ENCODE data around the gene SH2B3.
"Not testable (repeated sequence)": the region's sequence is repeated elsewhere in the genome, so short reads cannot be mapped to it uniquely, and the experiment has no call there.

The SH2B3 gene

DNA sequence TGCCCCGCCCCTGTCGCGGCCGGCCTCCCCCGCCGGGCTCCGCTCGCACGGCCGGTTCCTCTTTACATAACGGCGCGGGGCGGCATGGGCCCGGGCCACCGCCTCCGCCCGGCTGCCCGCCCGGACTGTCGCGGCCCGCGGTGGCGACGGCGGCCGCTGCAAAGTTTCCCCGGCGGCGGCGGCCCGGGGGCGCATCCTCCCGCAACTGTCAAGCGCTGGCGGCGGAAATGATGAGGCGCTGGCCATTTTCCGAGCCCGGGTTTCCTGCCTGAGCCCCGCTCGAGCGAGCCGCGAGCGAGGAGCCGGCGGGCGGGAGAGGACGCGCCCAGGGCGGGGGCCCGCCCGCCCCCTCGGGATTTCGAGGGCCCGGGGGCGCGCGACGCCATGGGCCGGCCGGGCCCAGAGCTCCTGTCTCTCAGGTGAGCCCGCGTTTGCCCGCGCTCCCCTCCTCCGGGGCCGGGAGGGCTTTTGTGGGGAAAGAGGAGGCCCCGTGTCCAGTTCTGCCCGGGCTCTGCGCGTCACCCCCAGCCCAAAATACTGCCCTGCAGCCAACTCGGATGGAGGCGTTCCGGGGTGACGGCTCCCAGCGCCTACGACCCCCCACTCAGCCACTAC, at the start of gene SH2B3:
Gene SH2B3, plus strand, starts transcription at position 65 of the 615 bp plus-strand sequence. CDS start 12,223 bp downstream, outside the sequence.
- no peak for DNase-seq

DNA sequence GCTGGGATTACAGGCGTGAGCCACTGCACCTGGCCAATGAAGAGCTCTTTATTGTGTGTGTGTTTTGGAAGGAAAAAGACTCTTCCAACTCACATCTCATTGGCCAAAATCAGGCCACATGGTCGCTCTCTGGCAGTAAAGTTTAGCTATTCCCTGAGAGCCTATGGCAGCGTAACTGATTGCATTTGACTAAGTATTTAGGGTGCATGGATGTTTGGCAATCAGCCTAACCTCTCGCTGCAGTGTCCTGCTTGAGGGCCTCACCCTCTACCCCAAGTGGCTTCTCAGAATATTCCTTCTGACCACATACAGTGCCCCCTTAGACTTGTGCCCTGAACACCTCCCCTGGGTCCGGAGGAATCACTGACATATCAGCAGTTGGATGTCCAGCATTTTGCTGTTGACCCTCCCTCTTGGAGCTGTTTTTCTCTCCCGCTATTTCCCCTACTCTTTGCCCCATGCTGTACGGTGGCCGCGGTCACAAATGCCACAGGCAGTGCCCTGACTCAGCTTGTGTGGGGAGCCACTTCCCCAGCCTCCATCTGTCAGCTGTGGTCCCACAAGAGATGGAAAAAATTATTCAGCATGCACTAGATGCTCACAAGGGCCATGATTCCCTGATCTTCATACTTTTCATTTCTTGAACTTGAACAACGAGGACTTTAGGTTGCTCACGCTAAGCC, 46.4 kb upstream of the SH2B3 start:
- DNase-seq, result no peak

DNA sequence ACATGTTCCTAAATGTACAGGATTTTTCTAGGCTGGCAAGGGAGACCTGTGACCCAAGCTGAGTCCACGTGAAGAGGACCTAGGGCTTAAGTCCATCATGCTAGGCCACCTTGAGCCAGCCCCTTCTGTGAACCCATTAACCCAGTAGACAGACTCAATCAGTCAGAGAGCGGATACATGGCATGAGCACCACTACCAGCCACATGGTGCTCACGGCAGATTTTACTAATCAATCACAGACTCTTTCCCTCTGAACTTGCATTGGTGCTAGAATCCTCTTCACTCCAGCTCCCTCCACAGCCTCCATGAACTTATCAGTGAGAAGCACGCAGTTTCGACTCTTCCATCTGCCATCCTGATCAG, 45.8 kb upstream of the SH2B3 start:
- DNase-seq, result no peak

DNA sequence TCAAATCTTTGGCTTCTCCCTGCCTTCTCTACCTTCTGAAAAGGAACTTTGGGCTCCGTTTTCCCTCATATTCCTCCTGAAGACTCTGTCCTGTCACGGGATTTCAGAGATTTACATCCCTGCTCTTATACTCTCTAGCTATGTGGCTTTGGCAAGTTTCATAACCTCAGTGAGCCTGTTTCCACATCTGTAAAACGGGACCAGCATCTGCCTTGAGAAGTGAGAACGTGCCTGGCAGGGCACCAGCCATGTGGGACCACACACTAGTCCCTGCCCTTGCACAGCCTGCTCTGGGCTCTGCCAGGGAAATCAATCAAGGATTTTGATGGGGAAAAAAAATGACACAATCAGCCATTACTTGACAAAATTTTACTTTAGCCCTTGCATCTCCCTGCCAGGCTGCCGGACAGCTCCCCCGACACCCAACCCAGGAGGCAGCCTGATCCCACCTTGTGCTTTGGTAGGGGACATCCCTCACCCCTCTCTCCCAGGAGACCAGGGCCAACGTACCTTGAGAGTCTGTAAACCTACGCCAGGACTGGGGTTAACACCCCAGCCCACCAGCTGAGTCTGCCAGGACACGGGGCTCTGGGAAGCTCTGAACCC, 45.3 kb upstream of the SH2B3 start:
- no peak for DNase-seq

DNA sequence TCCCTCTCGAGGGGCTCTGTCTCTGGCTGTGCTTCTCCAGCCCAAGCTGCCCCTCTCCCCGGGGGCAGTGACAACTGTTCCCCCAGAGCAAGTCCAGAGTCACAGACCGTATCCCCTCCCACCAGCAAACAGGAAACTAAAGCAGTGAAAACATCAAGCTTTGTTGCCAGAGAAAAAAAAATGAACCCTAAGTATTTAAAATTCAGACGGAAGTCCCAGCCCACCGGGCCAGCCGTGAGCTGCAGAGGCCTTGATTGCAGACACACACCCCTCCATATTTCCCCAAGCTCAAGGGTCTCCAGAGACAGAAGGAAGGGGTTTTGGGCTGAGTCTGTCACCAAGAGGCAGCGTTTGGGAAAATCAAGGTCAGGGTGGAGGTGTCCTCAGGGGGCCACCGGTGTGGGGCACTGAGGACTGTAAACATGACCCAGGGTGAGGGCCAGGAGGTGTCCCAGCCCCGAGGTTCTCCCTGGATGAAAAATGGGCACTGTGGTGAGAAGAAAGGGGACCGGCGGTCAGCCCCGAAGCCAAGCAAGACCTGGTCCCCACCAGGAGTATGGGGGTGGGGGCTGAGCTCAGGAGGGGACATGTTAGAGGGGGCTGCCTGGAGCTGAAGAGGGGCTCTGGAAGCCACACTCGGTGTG, 44.5 kb upstream of the SH2B3 start:
- no peak for DNase-seq

DNA sequence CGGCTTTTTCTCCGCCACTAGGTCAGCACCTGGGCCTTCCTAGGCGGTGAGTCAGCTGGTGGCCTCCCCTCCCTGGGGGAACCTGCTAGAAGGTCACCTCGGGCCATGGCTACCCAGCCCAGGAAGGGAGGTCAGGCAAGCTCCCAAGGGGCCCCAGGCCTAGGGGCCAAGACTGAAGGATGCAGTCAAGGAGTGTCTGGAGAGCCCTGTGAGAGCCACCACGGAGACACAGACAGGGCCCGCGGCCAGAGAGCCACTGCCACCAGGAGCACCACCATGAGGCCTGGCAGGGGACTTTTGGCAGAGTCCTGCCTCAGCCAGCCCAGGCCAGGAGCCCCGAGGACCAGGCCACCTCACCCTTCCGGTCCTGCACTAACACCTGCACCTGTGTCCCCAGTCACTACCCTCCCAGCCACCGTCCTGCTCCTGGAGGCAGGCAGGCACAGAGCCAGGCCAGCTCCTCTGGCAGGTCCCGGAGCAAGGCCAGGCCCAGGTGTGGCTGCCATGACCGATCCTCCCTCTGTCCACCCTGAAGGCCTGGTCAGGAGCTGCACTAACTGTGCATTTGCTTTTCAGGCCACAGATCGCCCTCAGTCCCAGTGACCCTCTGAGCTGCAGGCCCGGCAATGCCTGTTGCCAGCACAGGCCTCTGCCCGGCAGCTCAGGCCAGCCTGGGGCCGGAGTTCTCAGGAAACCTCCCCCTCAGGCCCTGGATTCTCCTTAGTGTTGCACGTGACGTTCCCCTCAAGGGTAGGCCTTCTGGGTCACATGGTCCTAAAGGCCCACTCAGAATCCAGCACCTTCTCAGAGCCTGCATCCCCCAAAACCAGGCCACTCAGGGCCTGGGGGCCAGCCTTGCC, 43.8 kb upstream of the SH2B3 start:
- no peak for DNase-seq

DNA sequence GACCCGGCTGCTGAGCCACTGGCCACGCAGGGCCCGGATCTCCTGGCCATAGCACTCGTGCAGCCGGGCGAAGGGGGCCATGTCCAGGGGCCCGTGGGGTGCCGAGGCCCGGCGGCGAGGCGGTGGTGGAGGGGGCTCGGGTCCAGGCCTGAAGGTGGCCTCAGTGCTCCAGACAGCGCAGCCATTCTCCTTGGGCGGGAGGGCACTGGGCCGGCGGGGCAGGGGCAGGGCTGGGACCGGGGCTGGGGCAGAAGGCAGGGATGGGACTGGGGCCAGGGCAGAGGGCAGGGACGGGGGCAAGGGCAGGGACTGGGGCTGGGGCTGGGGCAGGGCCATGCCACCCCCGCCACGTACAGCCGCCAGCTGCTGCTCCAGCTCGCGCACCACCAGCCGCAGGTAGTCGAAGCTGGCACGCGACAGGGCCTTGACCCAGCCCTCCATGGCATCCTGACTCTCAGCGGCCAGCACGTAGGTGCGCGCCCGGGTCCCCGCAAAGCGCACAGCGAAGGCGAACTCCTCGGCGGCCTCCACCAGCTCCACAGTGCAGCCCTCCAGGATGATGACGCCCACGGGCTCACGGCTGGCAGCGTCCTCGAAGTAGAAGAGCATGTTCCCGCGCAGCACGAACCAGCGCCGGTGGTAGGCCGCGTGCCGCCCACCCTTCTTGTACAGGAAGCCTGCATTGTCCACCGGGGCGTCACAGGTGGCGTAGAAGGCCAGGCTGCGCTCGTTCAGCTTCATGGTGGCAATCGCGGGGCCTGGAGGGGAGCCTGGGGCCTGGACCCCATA, 42.8 kb upstream of the SH2B3 start:
- DNase-seq, result no peak

DNA sequence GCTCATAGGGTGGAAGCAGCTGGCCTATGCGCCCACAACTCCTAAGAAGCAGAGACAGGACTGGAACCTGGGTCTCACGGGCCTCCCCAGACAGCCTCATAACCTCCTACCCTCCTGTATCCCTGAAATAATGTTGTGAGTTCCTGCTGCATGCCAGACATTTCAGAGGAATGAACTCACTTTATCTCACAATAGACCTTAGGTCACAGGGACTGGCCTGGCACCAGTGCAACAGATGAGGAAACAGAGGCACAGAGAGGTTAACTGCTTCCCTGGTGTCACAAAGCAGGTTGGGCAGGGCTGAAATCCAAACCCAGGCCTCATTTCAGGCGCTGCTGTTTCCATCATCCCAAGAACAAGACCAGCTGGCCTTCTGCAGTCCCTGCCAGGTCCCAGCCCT, 42.1 kb upstream of the SH2B3 start:
- no peak for DNase-seq

DNA sequence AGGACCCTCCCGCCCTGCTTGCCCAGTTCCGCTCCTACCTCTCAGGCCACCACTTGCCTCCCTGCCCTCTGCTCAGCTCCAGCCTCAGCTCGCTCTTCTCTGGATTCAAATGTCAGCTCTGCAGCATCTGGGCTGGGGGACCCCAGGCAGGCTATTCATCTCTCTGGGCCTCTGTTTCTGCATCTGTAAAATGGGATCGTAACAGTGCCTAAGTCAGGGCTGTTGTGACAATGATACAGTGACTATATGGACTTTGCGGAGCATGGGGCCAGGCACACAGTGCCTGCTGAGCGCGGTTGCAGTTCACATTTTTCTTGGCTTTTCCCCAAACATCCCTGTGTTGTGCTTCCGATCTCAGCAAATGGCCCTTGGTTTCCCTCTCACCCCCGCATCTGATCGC, 39.6 kb upstream of the SH2B3 start:
- no peak for DNase-seq

DNA sequence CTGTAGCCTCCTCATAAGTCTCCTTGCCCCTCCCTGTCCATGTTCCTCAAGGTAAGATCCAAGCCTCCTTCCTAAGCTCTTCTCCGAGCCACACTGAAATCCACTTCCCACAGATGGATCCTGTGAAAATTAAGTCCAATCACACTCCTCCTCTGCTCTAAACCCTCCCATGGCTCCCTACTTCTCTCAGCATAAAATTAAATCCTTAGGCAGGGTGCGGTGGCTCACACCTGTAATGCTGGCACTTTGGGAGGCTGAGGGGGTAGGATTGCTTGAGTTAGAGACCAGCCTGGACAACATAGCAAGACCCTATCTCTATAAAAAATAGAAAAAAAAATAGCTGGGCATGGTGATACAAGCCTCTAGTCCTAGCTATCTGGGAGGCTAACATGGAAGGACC, 39.1 kb upstream of the SH2B3 start:
- no peak for DNase-seq

DNA sequence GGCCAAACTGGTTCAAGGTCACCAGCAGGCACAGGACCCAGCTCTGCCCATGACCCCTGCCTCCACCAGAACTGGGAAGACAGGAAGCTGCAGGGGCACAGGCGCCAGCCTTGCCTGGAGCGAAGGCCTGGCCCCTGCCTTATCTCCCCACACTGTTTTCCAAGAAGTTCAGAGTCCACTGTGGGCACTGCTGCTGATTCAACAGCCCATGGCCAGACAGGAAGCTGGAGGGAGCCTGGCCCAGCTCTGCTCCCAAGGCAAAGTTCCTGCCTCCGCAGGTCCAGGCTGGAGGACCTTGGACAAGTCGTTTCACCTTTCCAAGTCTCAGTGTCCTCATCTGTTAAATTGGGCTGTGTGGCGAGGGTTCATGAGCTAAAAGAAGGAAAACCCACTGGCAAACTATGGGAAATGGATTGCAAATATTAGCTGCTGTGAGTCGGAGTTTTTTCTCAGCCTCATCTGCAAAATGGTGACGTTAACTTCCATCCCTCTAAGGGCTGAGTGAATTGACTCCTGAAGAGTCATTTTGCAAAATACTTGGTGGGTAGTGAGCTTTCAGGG, 38.0 kb upstream of the SH2B3 start:
- no peak for DNase-seq

DNA sequence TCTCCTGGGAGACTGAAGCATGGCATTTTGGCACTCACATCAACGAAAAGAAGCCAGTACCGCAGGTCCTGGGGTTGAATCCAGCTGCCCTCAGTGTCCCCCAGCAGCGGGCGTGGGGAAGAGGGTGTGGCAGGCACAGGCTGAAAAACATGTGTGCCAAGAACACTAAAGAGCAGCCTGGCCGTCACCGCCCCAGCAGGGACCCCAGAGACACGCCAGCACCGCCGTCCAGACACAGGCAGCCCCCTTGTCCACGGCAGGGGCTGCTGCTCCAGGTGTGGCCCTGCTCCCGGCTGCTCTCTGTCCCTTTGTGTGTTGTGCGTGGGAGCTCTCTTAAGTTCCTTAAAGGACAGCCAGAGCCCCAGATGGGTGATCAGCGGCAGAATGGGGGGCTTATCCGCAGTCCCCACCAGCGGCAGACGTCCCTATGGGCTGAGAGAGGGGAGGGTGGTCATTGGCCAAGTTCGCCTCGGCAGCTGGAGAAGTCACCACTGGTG, 37.4 kb upstream of the SH2B3 start:
- DNase-seq, result no peak

DNA sequence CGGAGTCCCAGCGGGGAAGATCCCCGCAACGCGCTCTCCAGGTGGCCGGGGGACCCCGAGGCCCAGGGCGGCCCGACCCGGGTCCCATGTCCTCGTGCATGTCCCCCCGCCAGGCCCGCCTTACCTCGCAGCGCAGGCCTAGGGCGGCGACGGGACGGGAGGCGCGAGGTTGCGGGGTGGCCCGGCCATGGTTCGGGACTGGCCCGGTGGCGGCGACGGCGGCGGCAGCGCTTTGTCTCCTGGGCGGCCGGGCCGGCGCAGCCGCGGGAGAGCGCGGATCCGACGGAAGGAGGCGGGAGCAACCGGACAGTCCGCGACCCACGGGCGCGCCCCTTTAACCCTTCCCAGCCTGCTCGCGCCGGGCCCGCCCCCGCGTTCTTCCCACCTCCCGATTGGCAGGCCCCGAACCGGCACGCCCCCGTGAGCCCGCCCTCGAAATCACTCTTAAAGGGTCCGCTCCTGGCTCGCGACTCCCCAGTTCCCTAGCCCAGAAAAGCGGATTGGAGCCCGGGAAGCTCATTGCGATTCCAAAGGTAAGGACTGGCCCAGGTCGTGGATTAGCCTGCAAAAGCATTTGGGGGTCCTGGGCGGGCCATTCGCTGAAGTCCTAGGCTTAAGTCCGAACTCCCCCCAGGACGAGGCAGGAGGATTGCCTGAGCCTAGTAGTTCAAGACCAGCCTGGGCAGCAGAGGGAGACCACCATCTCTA, 36.8 kb upstream of the SH2B3 start, which contains the start of gene PHETA1:
Gene PHETA1, minus strand, starts transcription at position 308 of the 708 bp plus-strand sequence. CDS start 5,668 bp downstream, outside the sequence.
- peak; percentile 77 for DNase-seq

DNA sequence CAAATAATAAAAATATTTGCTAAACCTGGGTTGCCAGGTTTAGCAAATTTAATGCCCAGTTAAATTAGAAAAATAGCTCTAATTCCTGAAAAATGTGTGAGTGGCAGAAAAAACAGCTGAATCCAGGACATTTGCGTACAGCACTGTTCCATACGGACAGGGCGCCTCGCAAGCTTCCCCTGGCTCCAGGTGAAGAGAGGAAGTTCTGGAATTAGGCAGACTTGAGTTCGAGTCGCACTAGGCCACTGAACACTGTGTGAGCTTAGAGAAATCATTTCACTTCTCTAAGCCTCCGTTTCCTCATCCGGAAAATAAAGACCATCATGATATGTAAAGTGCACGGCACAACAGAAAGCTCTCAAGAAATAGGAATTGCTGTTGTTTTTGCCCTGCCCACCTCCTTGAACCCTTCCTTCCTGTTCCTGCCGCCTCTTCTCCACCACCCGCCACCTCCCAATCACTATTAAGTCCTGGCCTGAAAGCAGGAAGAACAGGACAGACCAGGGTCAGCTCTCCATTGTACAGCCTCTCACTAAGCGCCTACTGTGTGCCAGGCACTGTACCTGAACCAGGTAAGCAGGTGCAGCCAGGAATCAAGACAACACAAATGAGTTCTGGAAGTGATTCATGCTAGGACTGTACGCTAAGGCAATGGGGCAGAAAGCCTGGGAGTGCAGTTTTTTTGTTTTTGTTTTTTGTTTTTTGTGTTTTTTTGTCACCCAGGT, 36.1 kb upstream of the SH2B3 start:
- DNase-seq, result no peak

DNA sequence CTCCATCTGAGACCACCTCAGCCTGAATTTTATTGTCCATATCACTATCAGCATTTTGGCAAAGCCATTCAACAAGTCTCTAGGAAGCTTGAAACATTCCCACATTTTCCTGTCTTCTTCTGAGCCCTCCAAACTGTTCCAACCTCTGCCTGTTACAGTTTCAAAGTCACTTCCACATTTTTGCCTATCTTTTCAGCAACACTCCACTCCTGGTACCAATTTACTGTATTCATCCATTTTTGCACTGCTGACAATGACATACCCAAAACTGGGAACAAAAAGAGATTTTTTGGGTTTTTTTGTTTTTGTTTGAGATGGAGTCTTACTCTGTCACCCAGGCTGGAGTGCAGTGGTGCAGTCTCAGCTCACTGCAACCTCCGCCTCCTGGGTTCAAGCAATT, 32.5 kb upstream of the SH2B3 start:
- not testable (repeated sequence) for DNase-seq

DNA sequence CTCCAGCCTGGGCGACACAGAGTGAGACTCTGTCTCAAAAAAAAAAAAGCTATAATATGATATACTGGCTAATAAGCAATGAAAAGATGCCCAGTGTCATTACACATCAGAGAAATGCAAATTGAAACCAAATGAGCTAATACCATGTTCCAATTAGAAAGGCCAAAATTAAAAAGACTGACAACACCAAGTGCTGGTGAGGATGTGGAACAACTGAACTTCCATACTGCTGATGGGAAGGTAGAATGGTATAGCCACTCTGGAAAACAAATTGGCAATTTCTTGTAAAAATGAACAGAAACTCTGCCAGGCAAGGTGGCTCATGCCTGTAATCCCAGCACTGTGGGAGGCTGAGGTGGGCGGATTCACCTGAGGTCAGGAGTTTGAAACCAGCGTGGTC, 28.3 kb upstream of the SH2B3 start:
- no peak for DNase-seq

DNA sequence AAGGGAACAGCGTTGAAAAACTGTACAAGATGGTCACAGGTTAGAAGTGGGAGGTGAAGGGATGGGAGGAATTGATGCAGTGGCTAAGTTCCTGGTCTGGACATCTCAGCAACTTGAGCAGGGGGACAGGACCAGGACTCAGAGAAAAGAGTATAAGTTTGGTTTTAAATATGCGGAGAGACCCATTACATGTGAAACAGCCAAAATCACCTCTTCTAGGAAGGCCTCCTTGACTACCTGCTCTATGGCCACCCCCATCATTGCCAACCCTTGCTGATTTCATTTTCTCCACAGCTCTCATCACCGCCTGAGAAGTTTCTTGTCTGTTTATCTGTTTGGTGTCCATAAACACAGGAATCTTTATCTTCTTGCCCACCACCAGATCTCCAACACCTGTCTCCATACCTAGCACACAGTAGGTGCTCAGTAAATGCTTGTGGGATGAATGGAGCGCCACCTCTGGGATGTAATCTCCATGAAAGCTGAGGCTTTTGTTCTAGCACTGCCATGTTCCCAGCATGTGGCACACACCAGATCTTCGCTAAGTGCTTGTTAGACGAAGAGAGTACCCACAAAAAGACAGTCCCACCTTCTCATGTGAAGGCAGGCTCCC, 25.7 kb upstream of the SH2B3 start:
- DNase-seq, result no peak

DNA sequence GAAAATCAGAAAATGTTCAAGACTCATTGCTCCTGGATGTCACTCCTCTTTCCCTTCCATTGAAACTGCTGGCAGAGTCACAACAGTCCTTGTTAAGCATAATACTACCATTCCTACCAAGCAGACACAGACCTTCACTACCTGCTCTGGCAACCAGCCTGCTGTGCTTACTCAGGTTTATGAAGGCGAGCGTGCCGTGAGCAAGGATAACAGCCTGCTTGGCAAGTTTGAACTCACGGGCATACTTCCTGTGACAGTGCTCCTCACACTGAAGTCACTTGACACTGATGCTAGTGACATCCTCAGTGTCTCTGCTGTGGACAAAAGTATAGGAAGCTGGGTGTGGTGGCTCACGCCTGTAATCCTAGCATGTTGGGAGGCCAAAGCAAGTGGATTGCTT, 21.1 kb upstream of the SH2B3 start:
- DNase-seq, result no peak

DNA sequence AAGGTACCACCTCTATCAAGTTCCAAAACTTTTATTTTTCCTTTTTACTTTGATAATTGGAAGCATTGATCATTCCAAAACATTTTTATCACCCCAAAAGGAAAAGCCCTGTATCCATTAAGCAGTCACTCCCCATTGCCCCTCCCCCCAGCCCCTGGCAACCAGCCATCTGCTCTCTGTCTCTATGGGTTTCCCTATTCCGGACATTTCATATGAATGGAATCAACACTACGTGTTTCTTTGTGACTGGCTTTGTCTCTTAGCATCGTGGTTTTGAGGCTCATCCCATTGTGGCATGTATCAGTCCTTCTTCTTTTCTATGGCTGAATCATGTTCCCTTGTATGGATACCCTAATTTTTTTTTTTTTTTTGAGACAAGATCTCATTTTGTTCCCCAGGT, 18.8 kb upstream of the SH2B3 start:
- DNase-seq, result no peak
